Stomach (tissue), 9 donors: Measurements from ENCODE around the gene PLTP. TPM values are rescaled to one million over a fixed set of nuclear protein-coding genes. Genes with fewer than 3 reads are reported as not detected.
"Not testable (repeated sequence)": the region's sequence is repeated elsewhere in the genome, so short reads cannot be mapped to it uniquely, and the experiment has no call there.

Experiments
- DNase-seq, 2 donors: peaks; one replicate each; pipeline versions ENCODE4 v3.0.0 to v3.0.0-alpha.2; 2013 to 2019
- H3K27ac ChIP-seq, 5 donors: fragments of 200-600 bp in 4 of 5; sonication (generic) in 4 of 5; one replicate each; pipeline ENCODE4 v1.5.1; 2013 to 2019; ENCODE audit warnings: mild to moderate bottlenecking in 1 of 5, moderate library complexity in 1 of 5
- H3K27me3 ChIP-seq, 3 donors: fragments of 200-600 bp; sonication (generic); one replicate each; pipeline ENCODE4 v1.5.1; 2017 to 2019; ENCODE audit warnings: mixed run types in 1 of 3
- H3K36me3 ChIP-seq, 4 donors: fragments of 200-600 bp; sonication (generic); 1 replicate in 3 of 4; 2 replicates in 1 of 4; pipeline ENCODE4 v1.5.1; 2016 to 2019
- H3K4me1 ChIP-seq, 4 donors: fragments of 200-600 bp; sonication (generic); one replicate each; pipeline ENCODE4 v1.5.1; 2016 to 2019
- H3K4me3 ChIP-seq, 4 donors: fragments of 200-600 bp; sonication (generic) in 3 of 4; one replicate each; pipeline ENCODE4 v1.5.1; 2016 to 2019; ENCODE audit warnings: mild to moderate bottlenecking in 1 of 4
- H3K9me3 ChIP-seq, 4 donors: fragments of 200-600 bp; sonication (generic); one replicate each; pipeline ENCODE4 v1.5.1; 2016 to 2019
- EP300 ChIP-seq: sonication (generic); formaldehyde crosslinking; IDR thresholded peaks from one replicate; pipeline ENCODE4 v1.6.1; 2017; ENCODE audit warnings: antibody characterized with exemption
- POLR2A ChIP-seq, 4 donors: fragments of 450-650 bp; IDR thresholded peaks; one replicate each; pipeline ENCODE4 v1.6.1; 2016; ENCODE audit warnings: antibody characterized with exemption in 4 of 4, control low read depth in 2 of 4, mild to moderate bottlenecking in 1 of 4, moderate library complexity in 1 of 4
- POLR2AphosphoS5 ChIP-seq, 3 donors: sonication (generic); formaldehyde crosslinking; IDR thresholded peaks; one replicate each; pipeline ENCODE4 v1.6.1; 2016; ENCODE audit warnings: antibody characterized with exemption in 3 of 3
- WGBS, 5 donors: extraction: QIAGEN DNeasy Blood & Tissue Kit in 3 of 5; methylation state at CpG; one replicate each; pipeline versions ENCODE4 v1.1.5 to v1.1.7; 2013 to 2018; 5-methylcytosine and 5-hydroxymethylcytosine counted together
- intact Hi-C: fragments of 100-400 bp; cut with DNase I; formaldehyde crosslinking; loops from one replicate; pipeline ENCODE4 v1.15.1; 2023; ENCODE audit warnings: low total_unique reads
- polyA plus RNA-seq, 3 donors: library from polyadenylated mRNA; stranded (reverse); fragments of 200-250 nt; gene quantifications; one replicate each; pipeline ENCODE4 v1.2.3, GENCODE V29; 2013
- total RNA-seq, 5 donors: library from RNA; depleted of rRNA; stranded (reverse); fragments of >200 nt; gene quantifications; one replicate each; pipeline versions ENCODE4 v1.1.0 to v1.2.3, GENCODE V29; 2014 to 2016
- TF ChIP-seq, protein P1 (sequence below), 7 experiments: fragments of 450-650 bp in 4 of 7; fragments of 200-600 bp in 3 of 7; sonication (generic) in 3 of 7; IDR thresholded peaks; one replicate each; pipeline ENCODE4 v1.5.1; 2016 to 2019; ENCODE audit warnings: antibody characterized with exemption in 7 of 7, control low read depth in 2 of 7, mild to moderate bottlenecking in 1 of 7
- donor health status: healthy with polysubstance abuse.
- donor health status: Bipolar disorder and iron deficiency.
- donor health status: healthy.

PLTP gene
- total and polyA plus RNA-seq, 8 donors: 22.0 to 313 (median 55.9) TPM

DNA sequence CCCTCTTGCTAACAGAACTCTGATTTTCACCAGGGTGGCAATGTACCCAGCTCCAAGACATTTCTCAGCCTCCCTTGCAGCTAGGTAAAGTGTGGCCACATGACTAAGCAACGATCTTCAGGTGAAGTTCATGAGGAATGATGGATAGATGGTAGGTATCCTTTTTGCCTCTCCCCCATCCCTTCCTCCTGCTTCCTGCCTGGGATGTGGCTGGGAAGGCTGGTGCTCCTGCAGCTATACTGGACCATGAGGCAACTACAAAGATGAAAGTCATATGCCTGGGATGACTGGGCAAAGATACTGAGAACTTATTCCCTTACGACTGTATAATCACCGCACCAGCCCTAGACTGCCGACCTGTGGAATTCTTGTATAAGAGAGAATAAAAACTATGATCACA is 46.6 kb upstream of the PLTP start:
- Histone ChIP-seq H3K27me3 (no peaks in the 10 kb centered on the region), H3K36me3 (peaks cover 62 to 94% (median 88%) of the 10 kb centered on the region in 4 donors), H3K27ac (no peak overlapping the region), H3K4me3 (no peak overlapping the region), H3K4me1 (no peaks in the 10 kb centered on the region), H3K9me3 (no peaks in the 10 kb centered on the region)
- intact Hi-C loops: no loop called here
- 94 to 100% (median 97%) methylated on average over 4 of the region's 4 CpGs for WGBS, 5 donors
- no peak for TF ChIP-seq EP300
- no peak for TF ChIP-seq POLR2AphosphoS5 (IDR thresholded peaks at IDR 0.05)
- TF ChIP-seq POLR2A (IDR thresholded peaks at IDR 0.05): no peak
- TF ChIP-seq, protein P1, sequence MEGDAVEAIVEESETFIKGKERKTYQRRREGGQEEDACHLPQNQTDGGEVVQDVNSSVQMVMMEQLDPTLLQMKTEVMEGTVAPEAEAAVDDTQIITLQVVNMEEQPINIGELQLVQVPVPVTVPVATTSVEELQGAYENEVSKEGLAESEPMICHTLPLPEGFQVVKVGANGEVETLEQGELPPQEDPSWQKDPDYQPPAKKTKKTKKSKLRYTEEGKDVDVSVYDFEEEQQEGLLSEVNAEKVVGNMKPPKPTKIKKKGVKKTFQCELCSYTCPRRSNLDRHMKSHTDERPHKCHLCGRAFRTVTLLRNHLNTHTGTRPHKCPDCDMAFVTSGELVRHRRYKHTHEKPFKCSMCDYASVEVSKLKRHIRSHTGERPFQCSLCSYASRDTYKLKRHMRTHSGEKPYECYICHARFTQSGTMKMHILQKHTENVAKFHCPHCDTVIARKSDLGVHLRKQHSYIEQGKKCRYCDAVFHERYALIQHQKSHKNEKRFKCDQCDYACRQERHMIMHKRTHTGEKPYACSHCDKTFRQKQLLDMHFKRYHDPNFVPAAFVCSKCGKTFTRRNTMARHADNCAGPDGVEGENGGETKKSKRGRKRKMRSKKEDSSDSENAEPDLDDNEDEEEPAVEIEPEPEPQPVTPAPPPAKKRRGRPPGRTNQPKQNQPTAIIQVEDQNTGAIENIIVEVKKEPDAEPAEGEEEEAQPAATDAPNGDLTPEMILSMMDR (IDR thresholded peaks at IDR 0.05): no peak
- DNase-seq: no peak

DNA sequence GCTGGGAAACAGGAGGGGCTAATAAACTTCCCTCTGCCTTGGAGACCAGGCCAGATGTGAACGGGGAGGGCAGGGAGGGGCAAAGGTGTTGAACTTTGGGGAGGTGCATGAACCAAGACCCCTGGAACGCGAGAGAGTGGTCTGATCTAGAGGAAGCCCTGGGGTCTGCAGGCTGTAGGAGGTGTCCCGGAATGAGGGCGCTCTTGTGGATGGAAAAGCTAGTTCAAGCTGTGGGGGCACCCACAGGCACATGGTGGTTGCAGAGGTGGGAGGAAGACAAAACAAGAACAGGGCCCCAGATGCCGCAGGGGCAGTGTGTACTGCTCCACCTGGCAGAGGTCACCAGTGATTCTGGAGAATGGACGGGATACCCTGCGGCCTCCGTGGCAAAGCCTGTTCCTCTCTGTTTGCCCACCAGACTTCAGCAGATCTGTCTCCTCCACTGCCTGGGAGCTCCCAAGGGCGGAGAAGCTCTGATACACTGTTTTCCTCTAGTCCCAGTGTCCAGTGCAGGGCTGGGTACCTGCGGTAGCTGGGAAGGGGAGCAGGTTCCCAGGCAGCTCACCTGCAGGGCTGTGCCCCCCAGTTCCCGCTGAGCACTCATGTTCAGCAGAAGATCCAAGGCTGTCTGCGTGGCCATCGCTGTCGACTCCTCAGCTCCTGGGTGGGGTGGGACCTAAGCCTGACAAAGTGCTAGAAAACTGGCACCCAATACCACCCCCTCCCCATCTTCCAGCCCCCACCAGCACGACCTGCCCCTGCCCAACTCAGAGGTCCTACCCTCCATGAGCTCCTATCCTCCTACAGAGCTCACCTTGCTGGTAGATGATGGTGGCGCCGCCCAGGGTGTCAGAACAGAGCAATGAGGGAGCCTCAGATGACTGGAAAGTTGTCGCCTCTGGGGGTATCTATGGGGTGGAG is 45.3 kb upstream of the PLTP start:
- intact Hi-C loops: no loop called here
- WGBS, 5 donors: 78 to 88% (median 86%) methylated on average over 16 to 19 of the region's 19 CpGs

DNA sequence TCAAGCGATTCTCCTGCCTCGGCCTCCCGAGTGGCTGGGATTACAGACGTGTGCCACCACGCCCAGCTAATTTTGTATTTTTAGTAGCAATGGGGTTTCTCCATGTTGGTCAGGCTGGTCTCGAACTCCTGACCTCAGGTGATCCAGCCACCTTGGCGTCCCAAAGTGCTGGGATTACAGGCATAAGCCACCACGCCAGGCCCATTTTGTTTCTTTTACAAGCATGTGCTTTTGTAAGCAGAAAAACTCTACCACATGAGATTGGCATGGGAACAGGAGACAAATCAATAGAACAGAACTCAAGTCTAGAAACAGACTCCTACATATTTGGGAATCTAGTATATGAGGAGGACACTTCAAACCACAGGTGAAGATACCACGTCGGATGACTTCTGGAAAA is 44.4 kb upstream of the PLTP start:
- H3K9me3 ChIP-seq, intact Hi-C loops, DNase-seq, H3K4me1 ChIP-seq, H3K27ac ChIP-seq, H3K4me3 ChIP-seq, H3K27me3 ChIP-seq: not testable (repeated sequence)
- 93 to 95% (median 94%) methylated on average over 10 of the region's 10 CpGs for WGBS, 5 donors
- H3K36me3 ChIP-seq: peaks cover 70 to 96% (median 88%) of the 10 kb centered on the region in 4 donors

More for the DNA sequence above, 45.3 kb upstream of the PLTP start:
- peaks cover 71 to 96% (median 88%) of the 10 kb centered on the region in 4 donors for H3K36me3 ChIP-seq
- H3K4me1 ChIP-seq: no peaks in the 10 kb centered on the region
- no peak overlapping the region for H3K27ac ChIP-seq
- H3K27me3 ChIP-seq: no peaks in the 10 kb centered on the region
- H3K9me3 ChIP-seq: no peaks in the 10 kb centered on the region
- H3K4me3 ChIP-seq: no peak overlapping the region
- DNase-seq: no peak
- TF ChIP-seq POLR2AphosphoS5 (IDR thresholded peaks at IDR 0.05) (no peak), POLR2A (IDR thresholded peaks at IDR 0.05) (no peak), EP300 (no peak)
- TF ChIP-seq, protein P1 (IDR thresholded peaks at IDR 0.05): no peak

DNA sequence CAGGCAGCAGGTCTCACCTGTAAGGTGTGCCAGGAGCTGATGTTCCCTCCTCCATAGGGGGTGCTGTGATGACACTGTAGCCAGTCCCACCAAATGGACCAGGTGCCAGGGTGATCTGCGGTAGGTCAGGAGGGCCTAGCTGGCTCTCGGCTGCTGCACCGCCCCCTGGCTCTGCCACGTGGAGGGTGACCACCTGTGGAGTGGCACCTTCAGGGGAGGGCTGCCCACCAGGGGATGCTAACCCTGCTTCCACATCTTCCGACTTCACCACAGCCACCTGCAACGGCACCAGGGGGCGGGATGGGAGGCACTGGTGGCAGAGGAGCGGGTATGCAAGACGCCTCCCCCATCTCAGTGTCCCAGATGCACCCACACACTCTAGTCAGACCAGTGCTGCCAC is 41.7 kb upstream of the PLTP start:
- no peaks in the 10 kb centered on the region for H3K9me3 ChIP-seq
- H3K36me3 ChIP-seq: peaks cover 60 to 96% (median 88%) of the 10 kb centered on the region in 4 donors
- intact Hi-C loops: no loop called here
- 85 to 95% (median 89%) methylated on average over 7 to 9 of the region's 9 CpGs for WGBS, 5 donors
- H3K4me3 ChIP-seq: no peak overlapping the region
- TF ChIP-seq, protein P1 (IDR thresholded peaks at IDR 0.05): no peak
- TF ChIP-seq EP300: no peak
- no peak for TF ChIP-seq POLR2AphosphoS5 (IDR thresholded peaks at IDR 0.05)
- no peak for TF ChIP-seq POLR2A (IDR thresholded peaks at IDR 0.05)
- no peak overlapping the region for H3K27ac ChIP-seq
- H3K27me3 ChIP-seq: no peaks in the 10 kb centered on the region
- no peaks in the 10 kb centered on the region for H3K4me1 ChIP-seq
- no peak for DNase-seq

DNA sequence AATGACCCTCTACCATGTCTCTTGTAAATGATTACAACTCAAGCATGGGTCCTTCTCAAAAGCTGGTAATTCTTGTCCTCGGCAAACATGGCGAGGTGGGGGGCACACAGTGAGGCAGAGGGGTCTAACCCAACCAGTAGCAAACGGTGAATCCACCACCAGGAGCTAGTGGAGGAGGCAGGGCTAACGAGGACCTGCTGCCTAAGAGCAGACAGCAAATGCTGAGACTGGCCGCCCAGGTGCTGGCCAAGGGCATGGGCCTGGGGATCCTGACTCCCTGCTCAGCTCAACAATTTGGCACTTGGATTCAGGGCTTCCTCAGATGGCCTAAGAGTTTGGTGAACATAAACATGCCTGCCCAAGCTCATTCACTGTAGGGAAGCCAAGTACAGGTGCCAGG is 40.9 kb upstream of the PLTP start:
- no peak for DNase-seq
- intact Hi-C loops: no loop called here
- H3K4me1 ChIP-seq: no peaks in the 10 kb centered on the region
- H3K27ac ChIP-seq: no peak overlapping the region
- WGBS, 5 donors: 82 to 96% (median 91%) methylated on average over 4 to 5 of the region's 5 CpGs
- H3K36me3 ChIP-seq: peaks cover 60 to 96% (median 88%) of the 10 kb centered on the region in 4 donors
- no peak for TF ChIP-seq POLR2AphosphoS5 (IDR thresholded peaks at IDR 0.05)
- no peak for TF ChIP-seq EP300
- TF ChIP-seq, protein P1 (IDR thresholded peaks at IDR 0.05): no peak
- TF ChIP-seq POLR2A (IDR thresholded peaks at IDR 0.05): no peak
- no peaks in the 10 kb centered on the region for H3K9me3 ChIP-seq
- H3K27me3 ChIP-seq: no peaks in the 10 kb centered on the region
- H3K4me3 ChIP-seq: no peak overlapping the region
